OCI-LY1 (cell line): ENCODE results near the gene OSTN.

Experiments
- CTCF ChIP-seq: fragments of 200-600 bp; sonication (generic), shearing (Covaris generic); IDR thresholded peaks from 2 replicates; pipeline ENCODE4 v1.5.1; 2017; ENCODE audit warnings: mild to moderate bottlenecking, antibody characterized with exemption, low read length, moderate library complexity, mixed read lengths
- EZH2 ChIP-seq: fragments of 200-600 bp; sonication (generic), shearing (Covaris generic); IDR thresholded peaks from 2 replicates; pipeline ENCODE4 v1.8.0; 2017; ENCODE audit warnings: borderline replicate concordance, mixed run types, mild to moderate bottlenecking, antibody characterized with exemption, low read length, moderate library complexity, mixed read lengths

- TF ChIP-seq CTCF = no peak
- TF ChIP-seq EZH2 = no peak
Observed at GRCh38 chr3:191259486-191259885, 60.4 kb downstream of the OSTN start.
